ENCODE measurements around the gene OTUB2.

OTUB2 gene

DNA sequence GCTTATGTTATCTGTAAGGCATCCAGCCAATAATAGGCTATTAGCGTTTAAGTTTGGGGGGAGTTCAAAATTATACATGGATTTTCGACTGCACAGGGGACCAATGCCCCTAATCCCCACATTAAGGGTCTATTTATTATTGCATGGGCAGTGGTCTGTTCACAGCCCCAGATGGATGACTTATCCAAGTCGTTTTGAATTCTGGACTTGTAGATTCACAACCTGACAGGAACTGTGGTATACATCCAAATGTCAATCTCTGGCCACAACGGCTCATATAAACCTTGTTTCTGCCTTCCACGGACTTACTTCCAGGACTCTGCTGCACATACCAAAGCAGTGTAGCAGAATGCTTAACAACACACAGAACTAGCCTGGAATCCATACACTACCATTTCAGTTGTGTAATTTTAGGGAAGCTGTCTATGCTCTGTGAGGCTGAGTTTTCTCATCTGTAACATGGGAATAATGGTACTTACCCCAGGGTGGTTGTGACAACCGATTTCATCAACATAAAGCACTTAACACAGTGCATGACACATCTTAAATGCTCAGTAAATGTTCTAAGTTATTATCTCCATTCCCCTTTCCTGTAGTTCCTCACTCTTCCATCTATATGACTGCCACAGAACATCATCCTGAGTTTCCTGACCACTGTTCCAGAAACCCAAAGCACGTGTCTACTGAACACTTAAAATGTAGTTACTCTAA, 51.1 kb downstream of the OTUB2 start:
- in situ Hi-C loops (cut with HindIII; ENCODE audit: low sequenced_read_pairs): no loop called here
- no peak overlapping the region for H3K4me3 ChIP-seq (ENCODE audit: low read depth, low read length)
- no peak for DNase-seq (ENCODE audit: low read depth, low spot score)

DNA sequence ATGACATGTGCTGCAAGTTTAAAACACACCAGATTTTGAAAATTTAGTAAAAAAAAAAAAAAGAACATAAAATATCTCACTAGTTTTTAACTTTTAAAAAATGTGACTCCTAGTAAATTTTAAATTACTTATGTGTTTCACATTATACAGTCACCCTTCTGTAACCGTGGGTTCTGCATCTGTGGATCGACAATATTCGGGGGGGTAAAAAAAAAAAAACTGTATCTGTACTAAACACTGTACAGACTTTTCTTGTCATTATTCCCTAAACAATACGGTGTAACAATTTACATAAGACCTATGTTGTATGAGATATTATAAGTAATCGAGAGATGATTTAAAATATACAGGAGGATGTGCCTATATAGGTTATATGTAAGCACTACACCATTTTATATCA, 51.7 kb downstream of the OTUB2 start:
- H3K4me3 ChIP-seq (ENCODE audit: low read depth, low read length): no peak overlapping the region
- in situ Hi-C loops (cut with HindIII; ENCODE audit: low sequenced_read_pairs): no loop called here
- TF ChIP-seq, protein P1, sequence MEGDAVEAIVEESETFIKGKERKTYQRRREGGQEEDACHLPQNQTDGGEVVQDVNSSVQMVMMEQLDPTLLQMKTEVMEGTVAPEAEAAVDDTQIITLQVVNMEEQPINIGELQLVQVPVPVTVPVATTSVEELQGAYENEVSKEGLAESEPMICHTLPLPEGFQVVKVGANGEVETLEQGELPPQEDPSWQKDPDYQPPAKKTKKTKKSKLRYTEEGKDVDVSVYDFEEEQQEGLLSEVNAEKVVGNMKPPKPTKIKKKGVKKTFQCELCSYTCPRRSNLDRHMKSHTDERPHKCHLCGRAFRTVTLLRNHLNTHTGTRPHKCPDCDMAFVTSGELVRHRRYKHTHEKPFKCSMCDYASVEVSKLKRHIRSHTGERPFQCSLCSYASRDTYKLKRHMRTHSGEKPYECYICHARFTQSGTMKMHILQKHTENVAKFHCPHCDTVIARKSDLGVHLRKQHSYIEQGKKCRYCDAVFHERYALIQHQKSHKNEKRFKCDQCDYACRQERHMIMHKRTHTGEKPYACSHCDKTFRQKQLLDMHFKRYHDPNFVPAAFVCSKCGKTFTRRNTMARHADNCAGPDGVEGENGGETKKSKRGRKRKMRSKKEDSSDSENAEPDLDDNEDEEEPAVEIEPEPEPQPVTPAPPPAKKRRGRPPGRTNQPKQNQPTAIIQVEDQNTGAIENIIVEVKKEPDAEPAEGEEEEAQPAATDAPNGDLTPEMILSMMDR (IDR thresholded peaks at IDR 0.05; ENCODE audit: low read depth, low read length): no peak
- no peak for DNase-seq (ENCODE audit: low read depth, low spot score)

More for the DNA sequence above, 51.1 kb downstream of the OTUB2 start:
- TF ChIP-seq, protein P1 (IDR thresholded peaks at IDR 0.05; ENCODE audit: low read depth, low read length): no peak

DNA sequence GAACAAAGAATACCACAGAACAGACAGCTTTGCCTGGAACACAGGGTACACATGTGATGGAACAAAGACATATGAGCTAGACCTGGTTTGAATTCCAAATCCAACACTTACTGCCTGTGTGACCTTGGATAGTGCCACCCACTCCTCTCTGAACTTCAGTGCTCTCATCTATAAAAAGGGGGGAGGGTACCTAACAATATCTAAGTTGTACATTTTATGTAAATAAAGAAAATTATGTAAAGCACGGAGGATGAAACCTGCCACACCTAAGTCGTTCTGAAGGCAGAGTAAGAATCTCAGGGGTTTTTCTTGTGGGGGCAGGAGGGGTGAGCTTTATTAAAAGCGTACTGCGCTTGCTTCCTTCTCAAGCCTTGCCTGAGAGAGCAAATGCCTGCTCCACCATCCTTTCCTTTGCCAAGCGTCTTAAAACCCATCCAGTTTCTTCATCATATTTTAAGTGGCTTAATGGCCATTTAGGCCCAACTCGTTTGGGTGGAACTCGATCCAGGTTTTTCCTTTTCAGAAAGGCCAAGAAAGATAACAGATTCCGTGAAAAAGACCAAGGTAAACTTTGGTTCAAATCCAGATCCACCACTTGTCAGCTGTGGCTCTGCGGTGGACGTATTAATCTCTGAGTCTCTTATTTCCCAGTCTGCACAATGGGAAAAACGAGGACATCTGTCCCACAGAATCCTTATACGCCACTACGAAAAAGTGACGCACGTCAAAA, 53.9 kb downstream of the OTUB2 start:
- H3K4me3 ChIP-seq (ENCODE audit: low read depth, low read length): peak overlapping the region; percentile 92
- peak; percentile 50 for DNase-seq (ENCODE audit: low read depth, low spot score)
- in situ Hi-C loops (cut with HindIII; ENCODE audit: low sequenced_read_pairs): no loop called here
- TF ChIP-seq, protein P1 (IDR thresholded peaks at IDR 0.05; ENCODE audit: low read depth, low read length): no peak

DNA sequence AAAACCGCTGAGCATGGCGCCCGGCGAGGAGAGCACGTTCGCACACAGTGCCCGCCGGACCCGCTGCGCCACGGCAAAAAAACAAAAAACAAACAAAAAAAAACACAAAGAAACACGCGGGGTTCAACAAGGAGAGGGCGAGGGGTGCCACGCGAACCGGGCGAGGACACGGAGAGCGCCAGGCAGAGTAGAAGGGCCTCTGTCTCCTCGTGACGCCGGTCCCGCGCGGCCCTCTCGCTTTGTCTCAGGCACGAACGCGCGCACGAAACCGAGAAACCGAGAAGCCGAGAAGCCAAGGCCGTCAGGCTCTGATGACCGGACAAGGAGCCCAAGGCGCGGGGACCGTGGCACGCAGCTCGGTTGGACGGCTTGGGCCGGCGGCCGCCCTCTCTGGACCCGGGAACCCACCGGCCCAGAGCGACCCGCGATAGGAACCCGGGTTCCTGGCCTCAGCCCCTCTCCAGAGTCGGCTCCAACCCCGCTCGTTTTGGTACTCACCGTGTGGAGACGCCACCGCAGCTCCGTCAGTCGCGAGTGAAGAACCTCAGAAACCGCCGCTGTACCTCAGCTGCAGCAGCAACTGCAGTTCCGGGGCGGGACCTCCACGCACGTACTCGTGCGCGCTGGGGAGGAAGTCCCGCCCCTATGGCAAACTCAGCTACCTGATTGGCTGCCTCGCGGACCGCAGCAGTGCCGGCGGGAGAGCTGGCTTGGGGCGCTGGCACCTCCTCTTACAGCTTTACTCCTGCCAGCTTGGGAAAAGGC, 54.7 kb downstream of the OTUB2 start, which contains the start of the genes DDX24 and IFI27L1:
Gene DDX24, minus strand, starts transcription at position 582 of the 765 bp plus-strand sequence. CDS start 1,460 bp downstream, outside the sequence.
Gene IFI27L1, plus strand, starts transcription at position 690 of the 765 bp plus-strand sequence. CDS start 15,628 bp downstream, outside the sequence.
- DNase-seq (ENCODE audit: low read depth, low spot score): peak; percentile 95
- peak within 1 kb of the TSS; percentile 92 for H3K4me3 ChIP-seq (ENCODE audit: low read depth, low read length)
- TF ChIP-seq, protein P1 (IDR thresholded peaks at IDR 0.05; ENCODE audit: low read depth, low read length): no peak
- in situ Hi-C loops (cut with HindIII; ENCODE audit: low sequenced_read_pairs): no loop called here

DNA sequence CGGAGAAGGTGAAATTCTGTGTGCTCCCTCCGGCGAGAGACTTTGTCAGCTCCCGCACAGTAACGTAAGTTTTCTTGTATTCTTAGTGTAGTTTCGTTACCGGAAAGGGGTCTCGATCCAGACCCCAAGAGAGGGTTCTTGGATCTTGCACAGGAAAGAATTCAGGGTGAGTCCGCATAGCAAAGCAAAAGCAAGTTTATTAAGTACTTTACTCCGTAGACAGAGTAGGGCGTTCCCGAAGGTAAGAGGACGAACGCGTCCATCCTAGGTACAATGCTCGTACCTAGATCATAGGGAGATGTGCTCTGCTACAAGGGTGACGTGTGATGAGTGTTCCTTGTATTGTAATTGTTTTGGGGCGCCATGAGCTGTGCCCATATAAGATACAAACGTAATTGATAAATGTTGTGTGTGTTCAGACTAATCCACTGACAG, 55.3 kb downstream of the OTUB2 start:
- TF ChIP-seq, protein P1 (IDR thresholded peaks at IDR 0.05; ENCODE audit: low read depth, low read length): no peak
- no peak for DNase-seq (ENCODE audit: low read depth, low spot score)
- H3K4me3 ChIP-seq (ENCODE audit: low read depth, low read length): peak overlapping the region; percentile 92
- in situ Hi-C loops (cut with HindIII; ENCODE audit: low sequenced_read_pairs): no loop called here

DNA sequence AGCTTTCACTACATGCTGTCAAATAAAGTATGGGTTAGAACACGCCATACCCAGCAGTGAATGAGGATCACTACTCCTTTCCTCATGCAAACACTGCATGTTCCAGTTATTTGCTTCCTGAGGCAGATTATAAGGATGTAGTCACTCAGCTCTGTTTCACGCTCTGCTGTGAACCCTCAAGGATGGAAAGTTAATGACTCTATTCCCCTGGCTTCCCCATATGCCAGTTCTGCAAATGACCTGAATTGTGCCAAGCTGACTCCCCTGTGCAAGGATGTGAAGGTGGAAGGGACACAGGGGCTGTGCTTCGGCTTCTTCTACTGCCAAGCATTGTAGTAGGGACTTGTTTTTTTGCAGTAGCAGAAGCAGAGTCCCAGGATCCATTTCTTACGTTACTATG, 61.8 kb downstream of the OTUB2 start:
- TF ChIP-seq, protein P1 (IDR thresholded peaks at IDR 0.05; ENCODE audit: low read depth, low read length): no peak
- in situ Hi-C loops (cut with HindIII; ENCODE audit: low sequenced_read_pairs): no loop called here
- DNase-seq (ENCODE audit: low read depth, low spot score): no peak
- H3K4me3 ChIP-seq (ENCODE audit: low read depth, low read length): no peak overlapping the region

All from astrocyte of the spinal cord (primary cell).